Ishikawa (cell line): ENCODE results near the gene PYDC1.

Experiments used
- CEBPB ChIP-seq: IDR thresholded peaks from 2 replicates; pipeline ENCODE4 v1.6.1; 2012
- CREB1 ChIP-seq: IDR thresholded peaks from 2 replicates; pipeline ENCODE4 v1.6.1; 2012; ENCODE audit warnings: low read depth
- EGR1 ChIP-seq: IDR thresholded peaks from 2 replicates; pipeline ENCODE4 v1.6.1; 2012
- FOXM1 ChIP-seq: IDR thresholded peaks from 2 replicates; pipeline ENCODE4 v1.6.1; 2012; ENCODE audit warnings: low read depth, borderline replicate concordance
- RAD21 ChIP-seq: IDR thresholded peaks from 2 replicates; pipeline ENCODE4 v1.6.1; 2012; ENCODE audit warnings: low read depth
- TAF1 ChIP-seq: IDR thresholded peaks from 2 replicates; pipeline ENCODE4 v1.6.1; 2012; ENCODE audit warnings: low read depth, mild to moderate bottlenecking
- TCF12 ChIP-seq: IDR thresholded peaks from 2 replicates; pipeline ENCODE4 v1.6.1; 2012; ENCODE audit warnings: low read depth
- TEAD4 ChIP-seq: IDR thresholded peaks from 2 replicates; pipeline ENCODE4 v1.6.1; 2012
- YY1 ChIP-seq: IDR thresholded peaks from 2 replicates; pipeline ENCODE4 v1.6.1; 2012; ENCODE audit warnings: low read depth
- ZBTB7A ChIP-seq: IDR thresholded peaks from 2 replicates; pipeline ENCODE4 v1.6.1; 2012; ENCODE audit warnings: low read depth
- TF ChIP-seq, protein P1 (sequence below): IDR thresholded peaks from 2 replicates; pipeline ENCODE4 v1.6.1; 2012
- TF ChIP-seq, protein P2 (sequence below): IDR thresholded peaks from 2 replicates; pipeline ENCODE4 v1.6.1; 2012; ENCODE audit warnings: low read depth, mild to moderate bottlenecking
- TF ChIP-seq, protein P3 (sequence below): IDR thresholded peaks from 2 replicates; pipeline ENCODE4 v1.6.1; 2012

PYDC1 gene

DNA sequence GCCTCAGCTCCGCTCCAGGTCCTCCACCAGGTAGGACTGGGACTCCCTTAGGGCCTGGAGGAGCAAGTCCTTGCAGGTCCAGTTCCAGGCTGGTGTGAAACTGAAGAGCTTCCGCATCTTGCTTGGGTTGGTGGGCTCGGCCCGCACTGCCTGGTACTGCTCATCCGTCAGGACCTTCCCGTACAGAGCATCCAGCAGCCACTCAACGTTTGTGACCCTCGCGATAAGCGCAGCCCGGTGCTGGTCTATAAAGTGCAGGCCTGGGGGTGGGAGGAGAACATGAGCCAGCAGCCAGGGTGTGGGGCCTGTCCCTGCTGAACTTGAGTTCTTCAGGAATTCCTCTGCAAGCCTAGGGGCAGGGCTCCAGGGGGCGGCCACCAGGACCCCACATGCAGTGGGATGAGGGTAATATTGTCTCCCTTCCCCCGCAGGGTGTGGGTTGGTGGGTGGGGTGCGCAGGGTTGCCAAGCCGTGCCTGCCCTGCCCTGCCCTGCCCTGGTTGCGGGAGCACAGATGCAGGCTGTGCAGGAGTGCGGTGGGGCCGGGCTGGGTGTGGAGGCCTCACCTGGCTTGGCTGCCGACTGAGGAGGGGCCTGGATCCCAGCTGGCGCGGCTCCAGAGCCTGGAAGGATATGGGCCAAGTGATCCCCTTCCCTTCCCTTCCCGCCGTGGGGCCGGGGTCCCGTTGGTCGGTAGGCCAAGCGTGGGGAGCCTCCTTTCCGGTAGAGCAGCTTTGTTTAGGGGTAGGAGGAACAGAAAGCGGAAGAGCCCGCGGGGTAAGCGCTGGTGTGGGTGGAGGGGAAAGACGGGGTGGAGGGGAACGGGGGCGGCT lies 15.1 kb downstream of the PYDC1 start:
- TF ChIP-seq, protein P1, sequence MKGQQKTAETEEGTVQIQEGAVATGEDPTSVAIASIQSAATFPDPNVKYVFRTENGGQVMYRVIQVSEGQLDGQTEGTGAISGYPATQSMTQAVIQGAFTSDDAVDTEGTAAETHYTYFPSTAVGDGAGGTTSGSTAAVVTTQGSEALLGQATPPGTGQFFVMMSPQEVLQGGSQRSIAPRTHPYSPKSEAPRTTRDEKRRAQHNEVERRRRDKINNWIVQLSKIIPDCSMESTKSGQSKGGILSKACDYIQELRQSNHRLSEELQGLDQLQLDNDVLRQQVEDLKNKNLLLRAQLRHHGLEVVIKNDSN: no peak
- no peak for TF ChIP-seq ZBTB7A
- TF ChIP-seq, protein P2, sequence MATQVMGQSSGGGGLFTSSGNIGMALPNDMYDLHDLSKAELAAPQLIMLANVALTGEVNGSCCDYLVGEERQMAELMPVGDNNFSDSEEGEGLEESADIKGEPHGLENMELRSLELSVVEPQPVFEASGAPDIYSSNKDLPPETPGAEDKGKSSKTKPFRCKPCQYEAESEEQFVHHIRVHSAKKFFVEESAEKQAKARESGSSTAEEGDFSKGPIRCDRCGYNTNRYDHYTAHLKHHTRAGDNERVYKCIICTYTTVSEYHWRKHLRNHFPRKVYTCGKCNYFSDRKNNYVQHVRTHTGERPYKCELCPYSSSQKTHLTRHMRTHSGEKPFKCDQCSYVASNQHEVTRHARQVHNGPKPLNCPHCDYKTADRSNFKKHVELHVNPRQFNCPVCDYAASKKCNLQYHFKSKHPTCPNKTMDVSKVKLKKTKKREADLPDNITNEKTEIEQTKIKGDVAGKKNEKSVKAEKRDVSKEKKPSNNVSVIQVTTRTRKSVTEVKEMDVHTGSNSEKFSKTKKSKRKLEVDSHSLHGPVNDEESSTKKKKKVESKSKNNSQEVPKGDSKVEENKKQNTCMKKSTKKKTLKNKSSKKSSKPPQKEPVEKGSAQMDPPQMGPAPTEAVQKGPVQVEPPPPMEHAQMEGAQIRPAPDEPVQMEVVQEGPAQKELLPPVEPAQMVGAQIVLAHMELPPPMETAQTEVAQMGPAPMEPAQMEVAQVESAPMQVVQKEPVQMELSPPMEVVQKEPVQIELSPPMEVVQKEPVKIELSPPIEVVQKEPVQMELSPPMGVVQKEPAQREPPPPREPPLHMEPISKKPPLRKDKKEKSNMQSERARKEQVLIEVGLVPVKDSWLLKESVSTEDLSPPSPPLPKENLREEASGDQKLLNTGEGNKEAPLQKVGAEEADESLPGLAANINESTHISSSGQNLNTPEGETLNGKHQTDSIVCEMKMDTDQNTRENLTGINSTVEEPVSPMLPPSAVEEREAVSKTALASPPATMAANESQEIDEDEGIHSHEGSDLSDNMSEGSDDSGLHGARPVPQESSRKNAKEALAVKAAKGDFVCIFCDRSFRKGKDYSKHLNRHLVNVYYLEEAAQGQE: no peak
- TF ChIP-seq EGR1: no peak
- TF ChIP-seq YY1: no peak
- no peak for TF ChIP-seq TEAD4
- no peak for TF ChIP-seq RAD21
- no peak for TF ChIP-seq TCF12
- no peak for TF ChIP-seq TAF1

DNA sequence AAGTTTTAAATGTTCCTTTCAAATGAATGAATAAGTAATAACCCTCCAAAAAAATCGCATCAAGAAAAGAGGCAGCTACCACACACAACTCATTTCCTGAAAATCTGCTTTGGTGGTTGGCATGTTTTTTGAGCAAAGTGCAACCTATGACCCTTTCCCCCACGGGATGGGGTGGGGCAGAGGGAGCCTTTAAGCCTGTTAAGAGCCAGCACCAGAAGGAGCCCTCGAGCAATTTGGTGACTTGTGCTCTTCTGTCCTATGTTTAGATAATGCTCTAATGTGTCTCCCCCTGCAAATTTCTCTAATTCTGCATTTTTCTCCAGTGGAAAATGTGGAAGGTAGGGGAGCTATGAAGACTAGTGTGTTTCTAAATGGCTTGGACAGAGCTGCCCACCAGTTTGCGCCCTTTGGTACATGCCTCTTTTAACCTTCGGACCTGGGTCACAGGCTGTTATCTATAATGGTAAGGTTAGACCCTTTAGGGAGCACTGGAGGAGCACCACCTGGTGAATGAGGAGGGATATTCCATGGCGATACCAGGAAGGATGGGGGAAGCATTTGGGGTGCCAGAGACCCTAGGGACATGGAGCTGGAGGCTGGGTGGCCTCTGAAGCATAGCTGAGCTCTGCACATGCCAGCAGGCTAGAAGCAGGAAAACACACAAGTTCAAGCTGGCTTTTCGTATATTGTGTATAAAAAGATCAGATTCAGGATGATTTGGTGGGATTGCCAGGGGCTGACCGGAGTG lies 15.9 kb downstream of the PYDC1 start:
- no peak for TF ChIP-seq ZBTB7A
- TF ChIP-seq, protein P3, sequence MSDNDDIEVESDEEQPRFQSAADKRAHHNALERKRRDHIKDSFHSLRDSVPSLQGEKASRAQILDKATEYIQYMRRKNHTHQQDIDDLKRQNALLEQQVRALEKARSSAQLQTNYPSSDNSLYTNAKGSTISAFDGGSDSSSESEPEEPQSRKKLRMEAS: no peak

DNA sequence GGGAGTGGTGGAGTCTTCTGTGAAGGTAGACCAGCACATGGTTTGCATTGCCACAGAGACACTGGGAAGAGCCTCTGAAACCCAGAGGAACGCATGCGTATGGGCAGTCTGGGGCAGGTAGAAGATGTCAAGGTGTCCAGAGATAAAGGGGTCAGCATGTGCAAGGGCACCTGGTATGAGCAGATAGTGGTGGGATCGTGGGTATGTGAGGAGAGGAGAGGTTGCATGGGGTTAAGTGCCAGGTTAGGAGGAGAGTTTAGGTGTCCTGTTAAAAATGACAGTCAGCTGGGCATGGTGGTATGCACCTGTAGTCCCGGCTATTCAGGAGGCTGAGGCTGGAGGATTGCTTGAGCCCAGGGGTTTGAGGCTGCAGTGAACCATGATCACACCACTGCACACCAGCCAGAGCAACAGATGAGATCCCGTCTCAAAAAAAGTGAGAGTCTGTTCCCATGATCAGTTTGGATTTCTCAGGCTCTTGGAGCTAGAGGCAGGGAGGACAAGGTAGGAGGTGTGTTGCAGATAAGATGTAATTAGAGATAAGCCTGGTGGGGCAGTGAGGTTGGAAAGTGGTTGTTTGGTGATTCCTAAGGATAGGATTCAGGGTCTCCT lies 17.4 kb downstream of the PYDC1 start:
- TF ChIP-seq, protein P3: no peak

DNA sequence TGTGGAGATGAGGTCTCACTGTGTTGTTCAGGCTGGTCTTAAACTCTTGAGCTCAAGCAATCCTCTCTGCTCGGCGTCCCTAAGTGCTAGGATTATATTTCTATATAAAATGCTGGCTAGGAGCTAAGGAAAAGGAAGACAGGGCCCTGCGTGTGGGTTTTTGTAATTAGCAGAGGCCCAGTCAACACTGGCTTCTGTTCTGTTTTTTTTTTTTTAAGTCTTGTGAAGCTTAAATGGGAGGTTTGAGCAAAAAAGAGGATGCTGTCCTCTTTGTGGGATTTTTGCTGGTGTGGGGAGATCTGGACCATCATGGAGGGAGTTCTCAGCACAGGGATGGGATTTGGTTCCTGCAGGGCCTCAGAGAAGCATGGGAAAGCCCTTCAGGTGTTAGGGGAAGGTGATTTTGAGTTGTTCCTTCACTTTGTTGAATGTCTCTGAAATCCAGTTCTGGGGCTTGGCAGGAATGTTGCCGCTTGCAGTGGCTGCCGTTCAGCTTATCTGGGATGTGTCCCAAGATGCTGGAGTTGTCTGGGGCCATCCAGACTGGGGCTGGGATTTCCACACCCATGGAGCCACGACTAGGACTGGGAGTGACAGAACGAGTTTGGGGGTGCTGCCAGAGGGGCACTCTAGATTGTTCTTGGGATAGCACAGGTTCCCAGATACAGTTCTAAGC lies 18.6 kb downstream of the PYDC1 start:
- no peak for TF ChIP-seq YY1
- no peak for TF ChIP-seq CREB1
- TF ChIP-seq, protein P1: no peak

DNA sequence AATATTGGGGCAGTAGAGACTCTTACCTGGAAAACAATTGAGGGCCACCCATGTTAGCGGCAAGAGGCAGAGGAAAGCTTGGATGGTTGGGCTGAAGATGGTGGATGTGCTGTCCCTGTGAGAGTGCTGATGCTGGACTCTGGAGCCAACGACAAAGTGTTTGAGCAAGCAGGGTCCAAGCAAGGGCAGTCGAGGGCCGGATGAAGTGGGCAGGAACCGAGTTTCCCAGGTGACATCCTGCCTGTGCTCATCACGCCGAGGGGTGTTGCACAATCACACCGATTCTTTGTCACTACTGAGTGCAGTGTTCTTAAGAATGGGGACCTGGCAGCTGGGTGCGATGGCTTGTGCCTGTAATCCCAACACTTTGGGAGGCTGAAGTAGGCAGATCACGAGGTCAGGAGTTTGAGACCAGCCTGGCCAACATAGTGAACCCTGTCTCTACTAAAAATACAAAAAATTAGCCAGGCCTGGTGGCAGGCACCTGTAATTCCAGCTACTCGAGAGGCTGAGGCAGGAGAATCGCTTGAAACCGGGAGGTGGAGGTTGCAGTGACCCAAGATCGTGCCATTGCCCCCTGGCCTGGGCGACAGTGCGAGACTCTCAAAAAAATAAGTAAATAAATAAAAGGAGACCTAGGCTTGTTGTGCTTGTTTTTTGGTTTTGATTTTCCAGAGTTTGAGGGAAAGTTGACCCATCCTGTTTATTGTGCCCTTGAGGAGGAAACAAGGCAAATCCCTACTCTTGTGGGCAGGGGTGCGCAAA lies 20.4 kb downstream of the PYDC1 start:
- TF ChIP-seq FOXM1 (no peak), CEBPB (0 out of 2 replicates have a peak, but pooled peaks have one; percentile 36)

DNA sequence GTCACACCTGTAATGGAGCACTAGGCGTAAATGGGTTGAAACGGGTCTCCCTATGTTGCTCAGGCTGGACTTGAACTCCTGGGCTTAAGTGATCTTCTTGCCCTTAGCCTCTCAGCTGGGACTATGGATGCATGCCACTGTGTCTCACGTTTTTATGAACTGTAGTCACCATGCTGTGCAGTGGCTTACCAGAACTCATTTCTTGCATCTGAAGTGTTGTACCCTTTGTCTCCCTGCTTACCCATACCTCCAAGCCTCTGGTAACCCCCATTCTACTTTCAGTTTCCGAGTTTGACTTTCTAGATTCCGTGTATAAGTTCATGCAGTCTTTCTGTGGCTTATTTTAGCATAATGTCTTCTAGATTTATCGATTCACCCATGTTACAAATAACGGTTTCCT lies 22.0 kb downstream of the PYDC1 start:
- TF ChIP-seq, protein P2: no peak
- TF ChIP-seq EGR1: no peak
- no peak for TF ChIP-seq CEBPB
